ENCODE measurements around the gene USP48.
"Not testable (repeated sequence)": the region's sequence is repeated elsewhere in the genome, so short reads cannot be mapped to it uniquely, and the experiment has no call there.

USP48 gene

DNA sequence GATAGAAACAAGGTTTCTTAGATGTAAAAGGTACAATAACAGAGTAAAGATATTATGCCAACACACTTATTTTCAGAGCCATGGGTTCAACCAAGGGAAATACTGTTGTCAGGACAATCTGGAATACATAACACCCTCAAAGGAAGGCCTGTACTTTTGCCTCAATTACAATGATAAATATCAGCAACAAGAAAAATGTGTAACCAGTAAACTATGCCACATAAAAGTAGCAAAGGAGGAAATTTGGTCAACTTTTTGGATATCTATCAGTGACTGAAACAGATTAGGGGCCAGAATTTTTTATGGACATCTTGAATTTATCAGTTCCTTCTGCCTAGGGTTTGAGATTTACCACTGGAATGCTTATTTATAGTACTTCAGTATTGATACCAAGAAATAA lies 89.2 kb downstream of the USP48 start:
- no peak for DNase-seq

DNA sequence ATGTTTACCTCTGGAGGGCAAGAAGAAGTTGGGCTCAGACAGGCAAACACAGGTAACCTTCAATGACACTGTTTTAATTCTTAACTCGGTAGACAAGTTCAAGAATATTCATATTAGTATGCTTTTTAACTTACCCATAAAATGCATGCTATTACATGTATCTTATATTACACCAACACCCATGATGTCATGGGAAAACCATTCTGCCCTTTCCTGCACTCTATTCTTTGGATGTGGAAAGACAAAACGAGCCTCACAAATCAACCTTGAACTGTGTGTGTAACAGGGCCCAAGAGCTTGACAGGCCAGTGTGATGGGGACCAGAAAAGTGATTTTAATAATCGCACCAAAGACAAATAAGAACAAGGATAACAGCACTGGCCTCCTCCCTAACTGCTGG lies 91.2 kb downstream of the USP48 start:
- DNase-seq = no peak

DNA sequence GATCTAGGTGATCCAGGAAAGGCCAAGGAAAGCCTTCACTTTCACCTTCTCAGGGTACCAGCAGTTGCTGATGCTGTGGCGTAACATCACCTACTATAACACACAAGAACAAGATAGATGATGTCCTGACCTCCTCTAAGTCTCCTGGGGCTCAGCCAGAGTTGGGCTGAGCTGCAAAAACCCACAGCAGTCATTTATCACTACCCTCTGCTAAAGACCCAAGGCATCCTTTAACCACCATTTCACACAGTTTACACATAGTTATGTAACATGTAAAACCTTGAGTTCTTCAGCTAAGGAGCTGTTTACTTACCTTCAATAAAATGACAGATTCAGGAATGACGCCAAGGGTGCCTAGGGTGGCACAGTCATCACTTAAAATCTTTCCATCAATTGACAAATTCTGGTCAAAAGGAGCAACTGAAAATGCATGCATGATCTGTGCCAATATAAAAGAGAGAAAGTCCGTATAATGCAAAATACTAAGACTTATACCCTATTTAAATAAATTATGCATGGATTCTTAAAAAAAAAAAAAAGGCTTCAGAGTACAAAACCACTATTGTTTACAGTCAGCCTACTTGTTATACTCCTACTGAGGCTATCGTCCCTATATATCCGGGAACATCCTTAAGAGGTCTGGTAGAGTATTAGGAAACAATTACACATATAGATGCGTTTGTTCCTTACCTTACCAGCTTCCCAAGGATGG lies 93.1 kb downstream of the USP48 start:
- no peak for DNase-seq

DNA sequence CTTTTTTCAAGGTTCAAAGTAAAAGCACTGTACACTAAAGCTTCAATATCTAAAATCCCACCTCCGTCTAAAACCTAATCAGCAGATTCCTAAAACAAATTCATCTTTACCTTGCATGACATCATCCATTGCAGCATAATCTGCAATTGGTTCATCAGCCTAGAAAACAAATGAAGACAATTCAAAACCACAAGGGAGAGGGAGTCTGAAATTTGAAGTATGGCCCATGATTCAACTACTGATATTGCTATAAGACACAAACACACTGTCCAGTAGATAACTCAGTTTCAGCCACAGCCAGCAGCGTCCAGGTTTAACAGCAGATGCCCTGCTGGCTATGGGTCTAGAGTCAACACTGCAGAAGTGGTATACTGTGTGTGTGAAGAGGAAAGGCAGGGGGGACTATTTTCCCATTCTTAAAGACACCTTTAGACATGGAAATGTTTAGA lies 95.8 kb downstream of the USP48 start:
- DNase-seq = no peak

DNA sequence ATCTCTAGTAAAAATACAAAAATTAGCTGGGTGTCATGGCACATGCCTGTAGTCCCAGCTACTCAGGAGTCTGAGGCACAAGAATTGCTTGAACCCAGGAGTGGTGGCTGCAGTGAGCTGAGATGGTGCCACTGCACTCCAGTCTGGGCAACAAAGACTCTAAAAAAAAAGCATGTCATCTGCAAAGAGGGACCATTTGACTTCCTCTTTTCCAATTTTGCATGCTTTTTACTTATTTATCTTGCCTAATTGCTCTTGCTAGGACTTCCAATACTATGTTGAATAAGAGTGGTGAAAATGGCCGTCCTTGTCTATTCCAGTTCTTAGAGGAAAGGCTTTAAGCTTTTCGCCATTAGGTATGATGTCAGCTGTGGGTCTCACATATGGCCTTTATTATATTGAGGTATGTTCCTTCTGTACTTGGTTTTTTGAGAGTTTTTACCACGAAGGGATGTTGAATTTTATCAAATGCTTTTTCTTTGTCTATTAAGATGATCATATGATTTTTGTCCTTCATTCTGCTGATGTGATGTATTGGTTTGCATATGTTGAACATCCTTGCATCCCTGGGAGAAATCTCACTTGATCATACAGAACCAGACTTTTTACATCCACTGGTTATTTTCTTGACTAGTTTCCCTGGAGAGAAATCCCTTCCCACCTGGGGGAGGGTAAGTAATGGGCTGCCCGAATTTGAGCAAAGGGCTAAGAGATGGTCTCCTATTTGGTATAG lies 96.8 kb downstream of the USP48 start:
- no peak for DNase-seq

DNA sequence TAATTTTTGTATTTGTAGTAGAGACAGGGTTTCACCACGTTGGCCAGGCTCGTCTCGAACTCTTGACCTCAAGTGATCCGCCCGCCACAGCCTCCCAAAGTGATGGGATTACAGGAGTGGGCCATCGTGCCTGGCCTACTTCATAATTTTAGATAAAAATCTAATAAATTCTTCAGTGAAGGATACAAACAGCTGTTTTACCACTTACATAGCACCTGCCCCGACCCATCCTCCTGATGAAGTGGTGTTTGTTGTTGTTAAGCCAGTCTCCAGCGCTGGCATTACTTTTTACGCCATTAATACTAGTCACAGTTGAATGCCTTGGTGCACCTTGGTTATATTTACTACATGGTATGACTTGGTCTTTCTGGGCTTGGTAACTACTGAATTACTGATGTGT lies 101.5 kb downstream of the USP48 start:
- no peak for DNase-seq

DNA sequence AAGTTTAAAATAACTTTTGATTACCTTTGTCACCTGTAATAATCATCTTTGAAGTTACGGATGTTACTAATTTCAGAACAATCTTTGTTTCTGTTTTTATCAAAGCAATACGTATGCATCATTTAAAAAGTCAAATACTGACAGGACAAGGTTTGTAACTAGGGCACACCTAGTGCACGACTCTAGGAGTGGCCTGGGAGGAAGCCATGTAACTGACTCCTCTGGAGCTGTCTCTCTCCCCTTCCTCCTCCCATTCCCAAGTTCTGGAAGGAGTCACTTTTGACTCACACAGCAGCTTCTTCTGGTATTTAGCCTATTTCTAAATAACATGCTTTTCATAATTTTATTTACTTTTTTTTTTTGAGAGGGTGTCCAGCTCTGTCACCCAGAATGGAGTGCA lies 102.0 kb downstream of the USP48 start:
- DNase-seq = no peak

DNA sequence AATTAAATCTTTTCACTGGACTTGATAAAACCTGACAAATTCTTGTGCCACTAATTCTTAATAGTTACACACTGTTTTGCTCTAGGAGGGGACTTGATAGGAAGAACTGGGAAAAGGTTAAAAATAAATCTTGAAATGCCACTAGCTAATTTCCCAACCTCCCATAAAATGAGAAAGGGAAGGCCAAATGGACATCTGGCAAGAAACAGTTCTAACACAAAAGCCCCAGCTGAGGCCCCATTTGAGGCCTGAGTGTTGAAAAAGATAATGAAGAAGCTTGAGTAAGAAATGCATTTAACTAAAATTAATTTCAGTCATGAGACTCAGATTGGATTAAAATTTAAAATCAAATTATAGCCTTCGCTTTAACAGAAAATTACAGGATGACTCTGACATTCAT lies 102.6 kb downstream of the USP48 start:
- DNase-seq = no peak

DNA sequence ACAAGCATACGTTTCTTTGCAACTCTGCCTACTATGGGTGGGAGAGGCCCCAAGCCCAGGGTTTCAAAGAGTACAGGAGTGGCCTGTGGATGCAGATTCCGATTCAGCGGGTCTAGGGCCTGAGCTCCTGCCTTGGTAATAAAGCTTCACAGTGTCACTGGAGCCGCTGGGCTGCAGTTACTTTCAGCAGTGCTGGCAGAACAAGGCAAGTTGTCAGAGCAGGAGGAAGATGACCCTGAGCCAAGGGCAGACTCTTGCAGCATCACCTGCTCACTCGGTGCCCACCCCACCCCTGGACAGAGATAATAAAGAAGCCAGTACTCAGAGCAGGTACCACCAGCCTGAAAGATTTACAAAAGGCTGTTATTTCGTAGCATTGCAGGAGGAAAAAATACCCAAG lies 105.8 kb downstream of the USP48 start:
- DNase-seq = no peak

DNA sequence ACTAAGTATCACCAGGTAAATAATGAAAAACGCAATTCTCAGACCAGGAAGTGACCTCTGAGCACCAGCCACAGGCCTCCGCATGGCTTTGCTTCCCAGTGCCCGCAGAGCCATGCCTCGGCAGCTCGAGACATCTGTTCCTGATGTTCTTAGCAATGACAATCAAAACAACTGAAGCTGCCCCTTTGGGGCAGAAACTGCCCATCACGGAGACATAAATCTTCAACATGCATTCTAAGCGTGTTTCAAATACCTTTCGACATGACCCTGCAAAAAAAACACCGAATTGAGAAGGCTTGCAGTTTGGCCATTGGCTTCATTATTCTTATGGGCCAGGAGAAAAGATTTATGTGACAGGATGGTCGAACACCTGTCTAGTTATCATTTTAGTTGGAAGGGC lies 108.0 kb downstream of the USP48 start:
- no peak for DNase-seq

DNA sequence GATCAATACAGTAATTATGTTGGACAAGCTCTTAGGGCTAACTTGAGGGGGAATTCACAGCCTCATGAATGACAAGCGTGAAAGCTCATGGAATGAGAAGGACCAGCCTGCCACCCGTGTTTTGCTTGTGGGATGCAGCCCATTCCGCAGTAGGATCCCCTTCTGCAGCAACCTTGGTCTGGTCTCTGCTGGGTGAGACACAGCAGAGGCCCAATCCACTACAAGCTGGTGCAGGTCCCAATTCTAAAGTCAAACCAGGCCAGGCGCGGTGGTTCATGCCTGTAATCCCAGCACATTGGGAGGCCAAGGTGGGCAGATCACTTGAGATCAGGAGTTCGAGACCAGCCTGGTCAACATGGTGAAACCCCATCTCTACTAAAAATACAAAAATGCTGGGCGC lies 109.1 kb downstream of the USP48 start:
- DNase-seq = not testable (repeated sequence)

DNA sequence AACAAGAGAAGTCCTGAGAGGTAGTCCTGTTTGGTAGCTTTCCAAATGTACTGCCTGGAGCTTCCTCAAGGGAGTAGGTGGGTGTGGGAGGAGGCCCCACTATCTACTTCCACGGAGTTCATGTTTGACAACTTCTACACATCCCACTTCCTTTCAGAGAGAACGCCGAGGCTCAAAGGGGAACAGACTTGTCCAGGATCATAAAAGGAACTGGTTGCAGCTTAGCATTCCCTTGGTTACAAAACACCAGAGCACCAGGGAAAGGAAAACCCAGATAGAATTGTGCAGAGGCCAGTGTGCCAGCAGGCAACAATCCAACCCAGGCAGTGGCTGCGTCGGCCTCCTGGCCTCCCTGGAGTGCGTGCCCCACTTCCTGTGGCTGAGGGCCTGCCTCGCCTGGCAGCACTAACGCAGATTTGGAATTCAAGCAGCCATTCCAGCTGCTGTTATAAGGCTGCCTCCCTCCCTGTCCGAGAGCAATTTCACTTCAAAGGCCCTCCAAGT lies 109.6 kb downstream of the USP48 start:
- no peak for DNase-seq

DNA sequence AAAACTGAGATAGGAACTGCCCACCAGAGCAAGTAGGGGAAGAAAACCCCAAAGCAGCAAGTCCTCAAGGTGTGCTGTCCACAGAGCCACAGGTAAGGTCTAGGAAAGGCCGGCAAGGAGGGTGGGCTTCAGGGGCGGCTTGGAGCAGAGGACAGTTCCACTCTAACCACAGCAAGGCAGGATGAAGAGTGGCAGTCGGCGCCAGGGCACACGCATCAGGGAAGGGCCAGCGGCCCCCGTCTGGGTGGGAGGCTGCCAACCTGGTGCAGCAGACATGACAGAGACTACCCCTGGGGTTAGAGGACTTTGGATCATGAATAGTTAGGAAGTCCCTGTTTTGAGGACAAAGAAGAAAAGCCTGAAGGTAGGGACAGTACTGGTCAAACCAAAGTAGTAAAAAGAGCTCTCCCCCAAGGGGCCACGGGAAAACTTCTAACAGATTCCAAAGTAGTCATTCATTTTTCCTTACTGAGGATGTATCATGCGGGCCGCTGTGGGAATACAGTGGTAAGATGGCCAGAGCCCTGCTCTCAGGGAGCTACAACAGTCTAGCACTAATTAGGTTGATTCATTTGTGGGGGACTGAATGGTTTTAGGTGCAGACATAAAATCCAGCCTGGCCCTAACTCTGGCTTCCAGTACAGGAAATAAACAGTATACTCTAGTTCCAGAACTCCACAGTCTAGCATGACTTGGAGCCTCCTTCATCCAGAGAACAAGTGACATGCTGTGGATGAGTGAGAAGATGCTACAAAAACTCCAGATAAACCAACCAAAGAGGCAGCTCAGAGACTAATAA lies 110.3 kb downstream of the USP48 start:
- no peak for DNase-seq

DNA sequence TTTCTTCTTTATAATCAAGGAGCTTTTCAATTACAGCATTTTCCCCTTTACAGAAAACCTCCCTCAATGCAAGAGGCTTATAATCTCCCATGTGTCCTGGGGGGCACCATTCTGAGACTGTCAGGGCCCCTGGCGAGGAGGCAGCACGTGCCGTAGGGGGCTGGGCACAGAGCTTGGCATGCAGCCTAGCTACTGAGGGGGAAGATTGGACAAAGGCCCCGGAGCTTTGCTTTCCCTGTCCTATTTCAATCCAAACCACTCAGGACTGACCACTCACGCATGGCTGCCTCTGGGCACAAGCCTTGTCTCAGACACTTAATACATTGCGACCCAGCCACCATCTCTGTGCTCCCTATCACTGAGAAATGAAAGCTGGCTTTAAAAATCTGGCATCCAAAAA lies 111.0 kb downstream of the USP48 start:
- no peak for DNase-seq

DNA sequence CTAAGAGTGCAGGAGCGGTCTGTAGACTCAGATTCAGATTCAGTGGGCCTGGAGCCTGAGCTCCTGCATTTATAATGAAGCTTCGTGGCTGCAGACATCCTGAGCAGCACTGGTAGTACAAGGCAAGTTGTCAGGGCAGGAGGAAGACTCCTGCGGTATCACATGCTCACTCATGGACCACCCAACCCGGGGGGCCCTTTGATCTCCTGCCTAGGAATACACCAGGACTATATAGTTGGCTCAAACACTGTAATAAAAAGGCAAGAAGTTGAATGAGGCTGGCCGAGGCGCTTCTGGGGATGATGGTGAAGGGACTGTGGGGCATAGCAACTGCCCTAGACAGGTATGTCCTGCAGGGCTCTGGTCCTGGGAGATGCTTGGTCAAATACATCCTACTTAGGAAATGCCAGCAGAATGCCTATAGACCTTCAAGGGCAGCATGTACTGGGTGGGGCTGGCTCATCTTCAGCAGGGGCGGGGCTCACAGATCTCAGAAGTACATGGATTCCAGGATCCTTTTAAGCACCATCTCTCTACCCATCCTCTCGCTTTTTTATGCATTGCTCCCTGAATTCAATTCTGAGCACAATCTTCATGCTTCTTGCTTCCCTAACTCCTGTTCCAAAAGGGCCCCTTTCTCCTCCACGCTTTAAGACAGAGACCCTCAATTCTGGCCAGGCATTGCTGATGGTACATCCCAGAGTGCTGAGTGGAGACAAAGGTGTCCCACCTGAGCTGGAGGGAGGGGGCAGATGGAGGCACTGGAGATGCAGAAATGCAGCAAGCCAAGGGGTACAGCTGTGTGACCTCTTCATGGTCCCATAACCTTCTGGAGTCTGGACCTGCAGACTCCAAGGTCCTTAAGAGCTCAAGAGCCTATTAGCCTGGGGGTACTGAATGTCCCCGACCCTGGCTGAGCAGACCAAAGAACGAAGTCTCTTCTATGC lies 111.7 kb downstream of the USP48 start:
- DNase-seq = no peak

DNA sequence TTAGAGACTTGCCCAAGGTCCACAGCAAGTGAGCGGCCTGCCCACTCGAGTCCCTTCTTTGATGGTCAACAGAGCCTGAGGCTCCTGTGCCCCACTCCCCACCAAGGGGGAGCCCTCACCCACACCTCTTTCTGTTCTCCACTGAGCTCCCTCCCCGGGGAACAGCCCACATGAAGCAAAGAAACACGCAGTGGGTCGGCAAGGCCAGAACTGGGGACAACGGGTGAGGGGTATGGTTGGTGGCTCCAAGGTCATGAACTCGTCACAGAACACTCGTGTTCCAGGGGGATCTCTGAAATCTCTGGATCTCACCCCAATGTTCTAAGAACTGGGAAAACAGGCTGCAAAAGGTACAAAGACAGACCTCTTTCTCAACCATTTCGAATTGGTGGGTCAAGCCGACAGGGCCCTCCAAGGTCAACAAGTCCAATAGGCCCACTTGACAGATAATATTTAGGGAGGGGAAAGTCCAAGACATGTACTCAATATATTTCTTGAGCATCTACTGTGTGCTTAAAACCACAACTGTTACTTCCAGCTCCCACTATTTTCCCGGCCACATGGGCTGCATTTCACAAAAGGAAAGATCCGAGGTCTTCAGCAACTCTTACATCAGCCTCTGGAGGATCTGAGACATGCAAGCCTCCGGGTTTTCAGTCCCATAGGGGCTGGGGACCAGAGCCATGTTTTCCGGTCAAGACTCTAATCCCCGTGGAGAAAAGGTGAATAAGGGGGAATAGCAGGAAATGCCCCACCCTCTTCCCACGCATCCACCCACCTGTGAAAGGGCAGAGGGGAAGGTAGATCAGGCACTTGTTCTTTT lies 112.7 kb downstream of the USP48 start:
- DNase-seq = no peak

DNA sequence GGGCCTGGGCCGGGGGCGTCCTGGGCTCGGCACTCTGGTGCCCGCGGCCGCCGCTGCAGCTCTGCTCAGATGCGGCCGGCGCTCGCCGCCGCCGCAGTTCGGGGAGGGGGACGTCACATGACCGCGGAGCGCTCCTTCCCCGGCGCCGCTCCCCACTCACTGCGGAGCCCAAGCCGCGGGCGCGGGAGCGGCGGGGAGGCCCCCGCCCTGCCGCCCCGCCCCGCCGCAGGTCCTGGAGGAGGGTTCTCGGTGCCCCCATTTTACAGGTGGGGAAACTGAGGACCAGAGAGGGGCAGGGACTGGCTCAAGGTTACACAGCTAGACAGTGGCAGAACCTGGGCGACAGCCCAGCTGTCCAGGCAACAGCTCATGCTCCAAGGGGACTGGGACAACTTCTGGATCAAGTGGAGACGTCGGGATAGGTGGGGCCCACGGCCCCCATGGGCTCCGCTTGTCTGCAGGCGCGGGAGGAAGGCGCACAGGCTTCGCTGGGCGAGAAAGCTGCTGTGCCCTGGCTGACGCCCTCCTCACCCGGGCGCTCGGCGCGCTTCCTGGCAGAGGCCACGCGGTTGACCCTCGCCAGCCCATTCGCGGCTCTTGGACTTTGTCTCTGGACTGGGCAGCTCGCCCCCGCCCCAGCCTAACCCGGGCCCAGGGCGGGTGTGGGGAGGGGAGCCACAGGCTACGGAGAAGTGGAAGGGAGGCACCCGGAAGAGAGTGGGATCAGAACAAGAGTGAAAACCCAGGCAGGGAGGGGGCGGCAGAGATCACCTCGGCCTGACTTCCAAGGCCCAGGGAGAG lies 113.5 kb downstream of the USP48 start, which contains the start of gene RAP1GAP:
RAP1GAP (minus strand) TSS at position 100 of the 801 bp plus-strand sequence. CDS start 49,325 bp downstream, outside the sequence.
- no peak for DNase-seq

DNA sequence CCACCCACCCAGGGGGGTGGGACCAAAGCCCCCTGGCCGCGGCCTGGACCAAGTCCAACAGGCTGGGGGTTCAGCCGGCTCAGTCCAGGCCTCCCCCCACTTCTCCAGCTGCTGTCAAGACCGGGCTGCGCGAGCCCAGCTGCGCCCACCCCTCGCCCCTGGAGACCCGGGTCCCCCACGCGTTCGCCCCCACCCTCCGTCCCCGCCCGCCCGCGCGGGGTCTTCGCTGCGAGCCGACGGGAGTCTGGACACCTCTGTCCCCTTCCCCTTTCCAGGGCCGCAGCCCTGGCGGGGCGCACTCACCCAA lies 114.0 kb downstream of the USP48 start:
- DNase-seq = no peak

DNA sequence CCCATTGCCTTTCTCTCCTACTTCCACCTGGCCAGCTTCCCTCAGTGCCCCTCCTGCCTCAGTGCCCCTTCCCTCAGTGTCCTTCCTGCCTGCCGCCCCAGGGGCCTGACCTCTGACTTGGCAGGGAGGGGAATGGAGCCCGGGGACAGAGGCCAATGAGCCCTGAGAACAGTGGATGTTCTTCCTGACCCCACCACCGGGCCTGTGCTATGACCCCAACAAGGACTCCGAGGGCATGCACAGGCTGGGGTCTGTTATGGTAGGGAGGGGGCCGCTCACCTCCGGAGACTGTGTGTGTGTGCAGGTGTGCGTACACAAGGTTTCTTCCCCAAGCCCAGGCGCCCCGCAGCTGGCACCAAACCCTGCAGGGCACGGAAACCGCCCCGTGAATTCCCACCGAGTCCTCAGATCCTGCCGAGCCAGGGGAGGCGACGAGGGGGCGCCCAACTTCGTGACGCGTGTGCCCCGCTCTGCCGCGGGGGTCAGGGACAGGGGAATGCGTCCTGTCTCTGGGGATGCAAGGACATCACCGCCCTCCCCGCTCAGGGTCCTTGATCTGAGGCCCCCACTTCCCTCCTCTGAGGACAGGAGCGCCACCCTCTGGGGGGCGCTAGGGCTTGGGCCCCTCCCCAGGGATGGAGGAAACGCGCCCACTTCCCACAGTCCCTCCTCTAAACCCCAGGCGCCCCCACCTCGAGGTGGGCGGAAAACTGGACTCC lies 114.6 kb downstream of the USP48 start:
- no peak for DNase-seq
